A549 (cell line): ENCODE data around the gene TTC4.

Experiments used
- CBX8 ChIP-seq: fragments of 200-600 bp; sonication (generic); IDR thresholded peaks from 2 replicates; pipeline ENCODE4 v1.6.1; 2016
- RAD21 ChIP-seq, 2 experiments: fragments of >200 bp in 1 of 2; sonication (Bioruptor Twin) in 1 of 2; formaldehyde crosslinking in 1 of 2; IDR thresholded peaks in 1 of 2; conservative IDR thresholded peaks in 1 of 2; 2 replicates in 1 of 2; 3 replicates in 1 of 2; pipeline ENCODE4 v1.6.1; 2012 to 2018; ENCODE audit warnings: inconsistent platforms in 1 of 2
- TF ChIP-seq, protein P1 (sequence below): fragments of >200 bp; sonication (Bioruptor Twin); formaldehyde crosslinking; IDR thresholded peaks from 3 replicates; pipeline ENCODE4 v1.5.1; 2016
- TF ChIP-seq, protein P2 (sequence below): fragments of 150-350 bp; IDR thresholded peaks from 2 replicates; pipeline ENCODE4 v1.6.1; 2014; ENCODE audit warnings: low read depth, mild to moderate bottlenecking, low read length

DNA sequence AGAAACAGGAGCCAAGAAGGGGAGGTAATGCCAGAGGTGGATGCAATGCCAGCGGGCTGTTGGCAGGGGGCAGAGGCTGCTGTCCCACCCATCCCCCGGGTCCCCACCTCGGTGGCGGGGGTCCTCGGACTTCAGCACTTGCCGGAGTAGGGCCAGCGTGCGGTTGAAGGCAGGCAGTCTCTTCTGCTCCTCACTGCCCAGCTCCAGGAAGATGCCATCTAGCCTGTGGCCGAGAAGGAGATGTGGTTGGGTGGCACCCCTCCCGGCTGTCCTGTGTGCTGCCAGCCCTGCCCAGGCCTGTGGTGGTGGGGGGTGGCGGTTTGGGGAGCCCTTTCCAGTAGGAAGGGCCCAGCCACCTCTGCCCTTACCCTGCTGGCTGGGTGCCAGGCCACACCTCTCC, 71.9 kb downstream of the TTC4 start:
- TF ChIP-seq, protein P1, sequence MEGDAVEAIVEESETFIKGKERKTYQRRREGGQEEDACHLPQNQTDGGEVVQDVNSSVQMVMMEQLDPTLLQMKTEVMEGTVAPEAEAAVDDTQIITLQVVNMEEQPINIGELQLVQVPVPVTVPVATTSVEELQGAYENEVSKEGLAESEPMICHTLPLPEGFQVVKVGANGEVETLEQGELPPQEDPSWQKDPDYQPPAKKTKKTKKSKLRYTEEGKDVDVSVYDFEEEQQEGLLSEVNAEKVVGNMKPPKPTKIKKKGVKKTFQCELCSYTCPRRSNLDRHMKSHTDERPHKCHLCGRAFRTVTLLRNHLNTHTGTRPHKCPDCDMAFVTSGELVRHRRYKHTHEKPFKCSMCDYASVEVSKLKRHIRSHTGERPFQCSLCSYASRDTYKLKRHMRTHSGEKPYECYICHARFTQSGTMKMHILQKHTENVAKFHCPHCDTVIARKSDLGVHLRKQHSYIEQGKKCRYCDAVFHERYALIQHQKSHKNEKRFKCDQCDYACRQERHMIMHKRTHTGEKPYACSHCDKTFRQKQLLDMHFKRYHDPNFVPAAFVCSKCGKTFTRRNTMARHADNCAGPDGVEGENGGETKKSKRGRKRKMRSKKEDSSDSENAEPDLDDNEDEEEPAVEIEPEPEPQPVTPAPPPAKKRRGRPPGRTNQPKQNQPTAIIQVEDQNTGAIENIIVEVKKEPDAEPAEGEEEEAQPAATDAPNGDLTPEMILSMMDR = no peak
- TF ChIP-seq, protein P2, sequence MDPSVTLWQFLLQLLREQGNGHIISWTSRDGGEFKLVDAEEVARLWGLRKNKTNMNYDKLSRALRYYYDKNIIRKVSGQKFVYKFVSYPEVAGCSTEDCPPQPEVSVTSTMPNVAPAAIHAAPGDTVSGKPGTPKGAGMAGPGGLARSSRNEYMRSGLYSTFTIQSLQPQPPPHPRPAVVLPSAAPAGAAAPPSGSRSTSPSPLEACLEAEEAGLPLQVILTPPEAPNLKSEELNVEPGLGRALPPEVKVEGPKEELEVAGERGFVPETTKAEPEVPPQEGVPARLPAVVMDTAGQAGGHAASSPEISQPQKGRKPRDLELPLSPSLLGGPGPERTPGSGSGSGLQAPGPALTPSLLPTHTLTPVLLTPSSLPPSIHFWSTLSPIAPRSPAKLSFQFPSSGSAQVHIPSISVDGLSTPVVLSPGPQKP = no peak
- TF ChIP-seq CBX8 (no peak), RAD21 (conservative IDR thresholded peaks at IDR 0.05 in 1 of 2, IDR thresholded peaks at IDR 0.05 in 1 of 2) (no peak)
